ENCODE results near the gene SAMD11.

SAMD11 gene

GRCh38 chr1:905071-905749 lies 18.5 kb upstream of the SAMD11 start:
- no peak for DNase-seq

- DNase-seq, result no peak
Observed at GRCh38 chr1:905811-906599, 17.7 kb upstream of the SAMD11 start.

- peak; percentile 28 for DNase-seq
Observed at GRCh38 chr1:906600-907420, 16.9 kb upstream of the SAMD11 start.

GRCh38 chr1:907611-908451 lies 15.9 kb upstream of the SAMD11 start:
- no peak for DNase-seq

GRCh38 chr1:908661-909060 lies 15.1 kb upstream of the SAMD11 start:
- DNase-seq, result no peak

GRCh38 chr1:909861-910310 lies 13.8 kb upstream of the SAMD11 start:
- DNase-seq, result no peak

GRCh38 chr1:910311-910880 lies 13.3 kb upstream of the SAMD11 start:
- DNase-seq, result no peak

GRCh38 chr1:910881-911721 lies 12.6 kb upstream of the SAMD11 start:
- DNase-seq, result no peak

- no peak for DNase-seq
Observed at GRCh38 chr1:911875-912739, 11.6 kb upstream of the SAMD11 start.

GRCh38 chr1:912740-913301 lies 10.9 kb upstream of the SAMD11 start:
- DNase-seq, result no peak

GRCh38 chr1:913491-914130 lies 10.1 kb upstream of the SAMD11 start:
- DNase-seq, result no peak

- no peak for DNase-seq
Observed at GRCh38 chr1:914131-914890, 9.4 kb upstream of the SAMD11 start.

- DNase-seq, result no peak
Observed at GRCh38 chr1:914891-915280, 8.8 kb upstream of the SAMD11 start.

GRCh38 chr1:915295-916172 lies 8.2 kb upstream of the SAMD11 start:
- DNase-seq, result no peak

GRCh38 chr1:916173-917075 lies 7.3 kb upstream of the SAMD11 start:
- DNase-seq, result no peak

- no peak for DNase-seq
Observed at GRCh38 chr1:917076-917459, 6.7 kb upstream of the SAMD11 start.

Measured in activated CD4-positive, alpha-beta T cell treated with anti-CD3 and anti-CD28 coated beads, Interleukin-2, Interleukin-6, amounts not matched to agents 100 ng/mL and 50 ng/mL, durations not matched to agents 16 hours and 8 hours (primary cell).